ENCODE data around the gene SLC25A29. TPM values are rescaled to one million over a fixed set of nuclear protein-coding genes. Genes with fewer than 3 reads are reported as not detected.
A peak's percentile ranks its signal among the peaks of the same experiment; 100 is the strongest.
"Not testable (repeated sequence)": the region's sequence is repeated elsewhere in the genome, so short reads cannot be mapped to it uniquely, and the experiment has no call there.

SLC25A29 gene
- total RNA-seq, 2 experiments from 2014 or later = 1.5 to 2.2 TPM

DNA sequence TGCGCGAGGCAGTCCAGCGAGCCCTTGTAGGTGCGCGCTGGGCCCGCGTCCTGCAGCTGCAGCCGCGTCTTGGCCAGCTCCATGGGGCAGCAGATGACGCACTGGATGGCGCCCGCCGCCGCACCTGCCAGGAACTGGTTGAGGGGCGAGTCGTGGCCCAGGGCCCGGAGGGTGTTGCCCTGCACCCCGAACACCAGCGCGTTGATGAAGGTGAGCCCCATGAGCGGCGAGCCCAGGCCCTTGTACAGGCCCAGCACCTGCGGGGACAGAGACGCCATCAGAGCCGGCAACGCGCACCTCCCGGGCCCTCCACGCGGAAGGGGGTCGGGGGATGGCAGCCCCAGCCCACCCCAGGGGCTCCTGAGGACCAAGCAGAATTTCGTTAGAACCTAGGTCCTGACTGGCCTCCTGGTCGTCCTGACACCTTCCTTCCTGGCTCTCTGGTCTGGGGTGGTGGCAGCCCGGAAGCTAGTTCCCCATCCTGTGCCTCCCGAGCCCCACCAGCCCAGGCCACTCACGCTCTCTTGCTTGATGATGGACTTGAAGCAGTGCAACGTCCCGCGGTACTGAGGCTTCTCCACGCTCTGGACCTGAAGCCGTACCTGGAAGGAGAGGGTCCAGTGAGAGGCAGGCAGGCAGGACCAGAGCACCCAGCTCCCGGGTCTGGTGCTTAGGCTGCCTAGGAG is 13.3 kb downstream of the SLC25A29 start:
- no peak for DNase-seq
- Mint-ChIP-seq H3K27me3 (no peaks in the 10 kb centered on the region), H3K9me3 (no peaks in the 10 kb centered on the region), H3K27ac (no peak overlapping the region), H3K4me3 (no peak overlapping the region), H3K36me3 (ENCODE audit: low read depth) (no peaks in the 10 kb centered on the region), H3K4me1 (peaks cover 3% of the 10 kb centered on the region)
- POLR2A ChIA-PET = no interaction called here
- CTCF ChIA-PET = interaction anchor here (0.7 to 10.5 kb wide), 3 partner anchors 8 to 10 kb away, joined by 3 to 64 read pairs (median 4); no protein-coding TSS in a partner anchor

GRCh38 chr14:100292301-100292775 is 13.9 kb downstream of the SLC25A29 start:
- H3K4me1 Mint-ChIP-seq = peaks cover 3% of the 10 kb centered on the region
- POLR2A ChIA-PET = no interaction called here
- no peaks in the 10 kb centered on the region for H3K36me3 Mint-ChIP-seq (ENCODE audit: low read depth)
- H3K4me3 Mint-ChIP-seq = no peak overlapping the region
- CTCF ChIA-PET = interaction anchor here (1.3 to 10.5 kb wide), 2 partner anchors 8 to 11 kb away, joined by 4 to 64 read pairs; no protein-coding TSS in a partner anchor
- H3K9me3 Mint-ChIP-seq = no peaks in the 10 kb centered on the region
- no peak for DNase-seq
- H3K27ac Mint-ChIP-seq = no peak overlapping the region
- H3K27me3 Mint-ChIP-seq = no peaks in the 10 kb centered on the region

- Mint-ChIP-seq H3K36me3 (ENCODE audit: low read depth) (no peaks in the 10 kb centered on the region), H3K9me3 (no peaks in the 10 kb centered on the region), H3K4me1 (peaks cover 3% of the 10 kb centered on the region), H3K27ac (no peak overlapping the region), H3K27me3 (no peaks in the 10 kb centered on the region), H3K4me3 (no peak overlapping the region)
- DNase-seq = no peak
- ChIA-PET CTCF (interaction anchor here (1.3 kb wide), 1 partner anchor 12 kb away, joined by 4 read pairs; no protein-coding TSS in a partner anchor), POLR2A (no interaction called here)
Observed at GRCh38 chr14:100291305-100292075, 14.8 kb downstream of the SLC25A29 start.

DNA sequence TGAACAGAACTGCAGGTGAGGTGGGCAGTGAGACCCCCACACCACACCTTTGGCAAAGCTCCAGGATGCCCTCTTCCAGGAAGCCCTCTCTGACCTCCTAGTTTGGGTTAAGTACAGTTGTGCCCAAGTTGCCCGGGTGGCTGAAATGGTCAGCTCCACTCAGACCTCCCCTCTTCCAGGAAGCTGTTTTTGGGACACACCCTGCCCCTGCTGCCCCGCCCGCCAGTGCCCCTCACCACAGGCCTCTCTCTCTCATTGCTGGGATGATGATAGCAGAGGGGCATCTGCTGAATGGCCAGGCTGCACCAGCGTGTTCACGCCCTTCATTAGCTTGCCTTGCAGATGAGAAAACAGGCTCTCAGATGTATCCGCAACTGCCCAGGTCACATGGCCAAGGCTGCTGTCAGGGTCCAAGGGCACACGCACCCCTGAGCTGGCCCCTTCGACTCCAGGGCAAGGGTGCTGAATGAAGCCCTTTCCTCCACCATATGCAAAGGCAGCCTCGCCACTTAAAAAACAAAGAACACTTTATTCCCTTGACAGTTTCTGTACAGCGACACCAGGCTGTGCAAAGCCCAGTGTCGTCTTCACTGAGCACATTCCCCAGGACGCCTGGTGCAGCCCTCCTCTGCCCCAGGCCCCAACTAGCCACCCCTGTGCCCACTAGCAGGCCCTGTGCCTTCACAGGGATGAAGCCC is 15.5 kb downstream of the SLC25A29 start:
- no peaks in the 10 kb centered on the region for H3K27me3 Mint-ChIP-seq
- no peak overlapping the region for H3K27ac Mint-ChIP-seq
- H3K9me3 Mint-ChIP-seq = no peaks in the 10 kb centered on the region
- no peaks in the 10 kb centered on the region for H3K36me3 Mint-ChIP-seq (ENCODE audit: low read depth)
- H3K4me3 Mint-ChIP-seq = no peak overlapping the region
- POLR2A ChIA-PET = no interaction called here
- peaks cover 7% of the 10 kb centered on the region for H3K4me1 Mint-ChIP-seq
- CTCF ChIA-PET = interaction anchor here (0.5 to 1.2 kb wide), 2 partner anchors 9 to 13 kb away, joined by 3 to 4 read pairs; no protein-coding TSS in a partner anchor
- no peak for DNase-seq

DNA sequence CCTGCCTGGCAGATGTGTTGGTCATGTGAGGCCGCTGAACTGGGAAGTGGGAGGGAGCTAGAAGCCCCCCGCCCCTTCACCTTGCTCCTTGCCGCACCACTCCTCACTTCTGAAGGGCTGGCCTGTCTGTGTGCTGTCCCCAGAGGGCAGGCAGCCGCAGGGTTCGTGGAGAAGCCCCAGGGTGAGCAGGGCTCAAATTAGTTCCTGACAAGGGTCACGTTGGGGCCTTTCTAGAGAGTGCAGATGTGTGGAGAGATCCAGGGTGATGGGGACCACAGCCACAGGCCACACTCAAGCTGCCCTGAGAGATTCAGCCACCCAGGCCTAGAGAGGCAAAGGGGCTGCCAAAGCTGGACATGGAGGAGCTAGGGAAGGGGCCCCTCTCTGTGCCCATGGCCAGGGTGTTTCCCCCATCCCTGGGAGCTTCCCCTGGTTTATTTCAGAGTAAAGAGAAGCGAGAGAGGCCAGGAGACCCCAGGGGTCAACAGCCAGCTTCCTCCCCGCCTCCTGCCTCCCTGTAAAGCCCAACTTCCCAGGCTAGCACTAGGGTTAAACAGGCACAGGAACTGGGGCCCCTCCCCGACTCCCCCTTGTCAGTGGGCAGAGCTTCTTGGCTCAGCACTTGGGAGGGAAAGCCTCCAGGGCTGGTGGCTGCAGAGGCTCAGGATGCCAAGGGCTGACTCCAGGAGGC is 16.2 kb downstream of the SLC25A29 start:
- no peak for DNase-seq
- ChIA-PET CTCF (interaction anchor here (1.2 kb wide), 1 partner anchor 8 kb away, joined by 3 read pairs; no protein-coding TSS in a partner anchor), POLR2A (no interaction called here)
- H3K27me3 Mint-ChIP-seq = no peaks in the 10 kb centered on the region
- no peak overlapping the region for H3K4me3 Mint-ChIP-seq
- H3K9me3 Mint-ChIP-seq = no peaks in the 10 kb centered on the region
- no peak overlapping the region for H3K27ac Mint-ChIP-seq
- no peaks in the 10 kb centered on the region for H3K36me3 Mint-ChIP-seq (ENCODE audit: low read depth)
- peaks cover 7% of the 10 kb centered on the region for H3K4me1 Mint-ChIP-seq

DNA sequence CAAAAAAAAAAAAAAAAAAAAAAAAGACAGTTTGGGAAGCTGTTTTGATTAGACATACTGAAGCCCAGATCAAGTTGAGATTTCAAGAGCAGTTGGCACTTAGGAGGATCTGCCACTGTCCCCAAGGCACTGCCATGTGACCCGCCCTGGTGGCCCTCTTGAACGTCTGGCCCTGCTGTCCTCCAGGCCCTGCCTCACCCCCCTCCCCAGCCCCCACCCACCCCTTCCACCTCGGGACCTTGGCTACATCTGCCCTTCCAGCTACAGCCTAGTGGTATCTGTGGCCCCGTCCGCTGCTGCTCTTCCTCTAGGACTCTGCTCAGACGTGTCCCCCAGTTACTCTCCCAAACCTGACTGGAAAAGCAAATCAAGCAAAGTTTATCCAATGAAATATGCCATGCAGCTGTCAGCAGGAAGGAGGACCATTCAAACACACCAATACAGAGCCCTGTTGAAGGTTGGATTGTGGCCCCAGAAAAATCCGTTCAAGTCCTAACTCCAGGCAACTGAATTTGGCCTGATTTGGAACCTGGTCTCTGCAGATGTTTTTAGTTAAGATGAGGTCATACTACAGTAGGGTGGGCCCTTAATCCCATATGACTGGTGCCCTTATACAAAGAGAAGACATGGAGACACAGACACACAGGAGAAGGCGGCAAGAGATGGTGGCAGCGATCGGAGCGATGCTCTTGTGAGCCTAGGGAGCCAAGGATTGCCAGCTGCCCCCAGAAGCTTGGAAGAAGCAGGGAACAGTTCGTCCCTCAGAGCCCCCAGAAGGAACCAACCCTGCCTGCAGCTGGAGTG is 17.7 kb downstream of the SLC25A29 start:
- CTCF ChIA-PET = no interaction called here
- H3K36me3 Mint-ChIP-seq (ENCODE audit: low read depth) = no peaks in the 10 kb centered on the region
- no peaks in the 10 kb centered on the region for H3K27me3 Mint-ChIP-seq
- no peak overlapping the region for H3K4me3 Mint-ChIP-seq
- H3K9me3 Mint-ChIP-seq = no peaks in the 10 kb centered on the region
- H3K27ac Mint-ChIP-seq = no peak overlapping the region
- DNase-seq = no peak
- peaks cover 15% of the 10 kb centered on the region for H3K4me1 Mint-ChIP-seq
- POLR2A ChIA-PET = no interaction called here

GRCh38 chr14:100287998-100288295 is 18.3 kb downstream of the SLC25A29 start:
- H3K27ac Mint-ChIP-seq; DNase-seq; H3K4me3 Mint-ChIP-seq; H3K36me3 Mint-ChIP-seq (ENCODE audit: low read depth); POLR2A ChIA-PET; CTCF ChIA-PET; H3K9me3 Mint-ChIP-seq; H3K27me3 Mint-ChIP-seq: not testable (repeated sequence)
- peaks cover 15% of the 10 kb centered on the region for H3K4me1 Mint-ChIP-seq

GRCh38 chr14:100287202-100287997 is 18.8 kb downstream of the SLC25A29 start:
- Mint-ChIP-seq H3K4me3 (no peak overlapping the region), H3K36me3 (ENCODE audit: low read depth) (no peaks in the 10 kb centered on the region), H3K27me3 (no peaks in the 10 kb centered on the region), H3K9me3 (no peaks in the 10 kb centered on the region), H3K27ac (no peak overlapping the region), H3K4me1 (peaks cover 15% of the 10 kb centered on the region)
- CTCF ChIA-PET = interaction anchor here (0.7 to 5.5 kb wide), 5 partner anchors 10 to 66 kb away, joined by 3 to 64 read pairs (median 7); no protein-coding TSS in a partner anchor
- POLR2A ChIA-PET = no interaction called here
- no peak for DNase-seq

DNA sequence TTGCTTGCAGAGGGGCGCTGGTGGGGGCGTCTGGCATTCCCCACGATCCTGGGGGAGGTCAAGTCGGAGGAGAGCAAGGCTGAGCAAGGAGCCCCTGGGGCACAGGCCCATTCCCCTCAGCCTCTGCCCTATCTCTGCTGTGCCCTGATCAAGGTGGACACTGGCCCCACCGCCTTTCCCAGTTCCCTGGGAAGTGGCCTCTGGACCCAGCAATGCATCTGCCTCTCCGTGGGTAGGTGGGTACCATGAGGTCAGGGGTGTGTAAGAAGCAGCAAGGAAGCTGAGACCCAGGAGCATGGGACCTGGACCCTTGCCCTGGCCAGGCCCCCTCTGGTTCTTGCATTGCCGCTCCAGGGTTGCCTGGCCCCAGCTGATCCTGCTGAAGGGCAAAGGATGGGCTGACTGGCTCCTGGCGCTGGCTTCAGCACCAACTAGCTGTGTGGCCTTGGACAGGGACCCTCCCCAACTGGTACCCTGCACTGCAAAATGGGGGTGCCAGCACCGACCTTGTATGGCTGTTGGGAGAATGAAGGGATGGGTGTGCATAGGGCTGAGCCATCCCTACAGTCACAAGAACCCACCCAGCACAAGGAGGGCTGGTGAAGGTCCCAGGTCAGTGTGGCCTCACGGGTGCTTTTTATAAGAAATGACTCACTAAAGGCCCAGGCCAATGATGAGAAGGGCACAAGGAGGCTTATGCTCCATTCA is 19.6 kb downstream of the SLC25A29 start:
- H3K4me3 Mint-ChIP-seq = no peak overlapping the region
- ChIA-PET CTCF (interaction anchor here (0.7 to 5.5 kb wide), 7 partner anchors 10 to 89 kb away, joined by 3 to 64 read pairs (median 7); a partner anchor contains a TSS), POLR2A (no interaction called here)
- no peak for DNase-seq
- no peaks in the 10 kb centered on the region for H3K9me3 Mint-ChIP-seq
- no peaks in the 10 kb centered on the region for H3K36me3 Mint-ChIP-seq (ENCODE audit: low read depth)
- H3K27me3 Mint-ChIP-seq = no peaks in the 10 kb centered on the region
- H3K4me1 Mint-ChIP-seq = peaks cover 15% of the 10 kb centered on the region
- peak overlapping the region; percentile 83 for H3K27ac Mint-ChIP-seq

DNA sequence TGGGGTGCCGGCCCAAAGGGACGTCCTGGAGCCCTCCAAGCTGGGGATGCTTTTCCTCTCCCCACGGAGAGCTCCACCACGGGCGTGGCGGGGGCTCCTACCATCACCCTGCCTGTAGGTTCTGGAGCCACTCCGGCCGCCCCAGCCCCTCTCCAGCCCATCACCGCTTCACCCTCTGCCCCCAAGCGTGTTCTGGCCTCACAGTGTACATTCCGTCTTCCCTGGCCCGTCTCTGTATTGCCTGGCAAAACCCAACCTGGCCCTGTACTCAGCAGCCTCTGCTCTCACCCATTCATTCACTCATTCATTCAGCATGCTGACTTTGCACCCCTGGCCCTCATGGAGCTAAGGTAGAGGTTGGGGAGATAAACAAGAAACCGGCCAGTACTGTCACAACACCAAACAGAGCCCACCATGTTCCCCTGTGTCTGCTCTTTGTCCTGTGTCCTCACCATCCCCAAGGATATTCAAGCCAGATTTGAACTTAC is 20.3 kb downstream of the SLC25A29 start:
- POLR2A ChIA-PET = no interaction called here
- H3K4me3 Mint-ChIP-seq = peak overlapping the region; percentile 72
- peaks cover 15% of the 10 kb centered on the region for H3K4me1 Mint-ChIP-seq
- CTCF ChIA-PET = interaction anchor here (1.0 to 5.5 kb wide), 12 partner anchors 10 to 360 kb away, joined by 3 to 64 read pairs (median 6); a partner anchor contains a TSS
- no peaks in the 10 kb centered on the region for H3K27me3 Mint-ChIP-seq
- no peak for DNase-seq
- no peaks in the 10 kb centered on the region for H3K36me3 Mint-ChIP-seq (ENCODE audit: low read depth)
- H3K27ac Mint-ChIP-seq = peak overlapping the region; percentile 83
- H3K9me3 Mint-ChIP-seq = no peaks in the 10 kb centered on the region
